RCC 7860 (cell line): Measurements from ENCODE around the gene ITPR1.

ENCODE experiments used
- DNase-seq: peaks from one replicate; pipeline ENCODE4 v3.0.0-alpha.2; 2015; ENCODE audit warnings: low spot score
- FAIRE-seq: peaks from 2 replicates; lab custom pipeline; 2012; peaks lifted over from hg19 to GRCh38; lab: Jason Lieb, UNC

Gene ITPR1

GRCh38 chr3:4818986-4819693 is 326.0 kb downstream of the ITPR1 start:
- no peak for FAIRE-seq
- no peak for DNase-seq

- no peak for FAIRE-seq
Observed at GRCh38 chr3:4819746-4820145, 326.6 kb downstream of the ITPR1 start.

GRCh38 chr3:4820296-4821121 is 327.4 kb downstream of the ITPR1 start:
- DNase-seq, result no peak
- no peak for FAIRE-seq

More at GRCh38 chr3:4819746-4820145, 326.6 kb downstream of the ITPR1 start:
- DNase-seq, result no peak

GRCh38 chr3:4821338-4821737 is 328.2 kb downstream of the ITPR1 start:
- DNase-seq (peak; percentile 69), FAIRE-seq (no peak)

GRCh38 chr3:4821975-4822374 is 328.8 kb downstream of the ITPR1 start:
- FAIRE-seq (no peak), DNase-seq (no peak)

GRCh38 chr3:4822568-4822967 is 329.4 kb downstream of the ITPR1 start:
- DNase-seq (no peak), FAIRE-seq (no peak)

GRCh38 chr3:4823385-4823784 is 330.2 kb downstream of the ITPR1 start:
- no peak for DNase-seq
- FAIRE-seq, result no peak

- DNase-seq (peak; percentile 66), FAIRE-seq (no peak)
Observed at GRCh38 chr3:4823986-4824925, 331.1 kb downstream of the ITPR1 start.

GRCh38 chr3:4824926-4825325 is 331.8 kb downstream of the ITPR1 start:
- FAIRE-seq, result peak; percentile 91

GRCh38 chr3:4825436-4826236 is 332.5 kb downstream of the ITPR1 start:
- DNase-seq, result peak; percentile 56

More at GRCh38 chr3:4824926-4825325, 331.8 kb downstream of the ITPR1 start:
- DNase-seq, result peak; percentile 96

GRCh38 chr3:4826237-4827100 is 333.3 kb downstream of the ITPR1 start:
- peak; percentile 59 for FAIRE-seq
- DNase-seq, result peak; percentile 79

More at GRCh38 chr3:4825436-4826236, 332.5 kb downstream of the ITPR1 start:
- FAIRE-seq, result no peak

- FAIRE-seq (no peak), DNase-seq (no peak)
Observed at GRCh38 chr3:4827767-4828166, 334.6 kb downstream of the ITPR1 start.

- no peak for FAIRE-seq
- DNase-seq, result no peak
Observed at GRCh38 chr3:4828279-4829030, 335.3 kb downstream of the ITPR1 start.

GRCh38 chr3:4829031-4829394 is 335.9 kb downstream of the ITPR1 start:
- no peak for FAIRE-seq

GRCh38 chr3:4830586-4830914 is 337.4 kb downstream of the ITPR1 start:
- DNase-seq (no peak), FAIRE-seq (no peak)

More at GRCh38 chr3:4829031-4829394, 335.9 kb downstream of the ITPR1 start:
- DNase-seq, result peak; percentile 62

GRCh38 chr3:4831580-4831950 is 338.4 kb downstream of the ITPR1 start:
- no peak for FAIRE-seq
- no peak for DNase-seq

- FAIRE-seq (no peak), DNase-seq (no peak)
Observed at GRCh38 chr3:4833471-4833870, 340.3 kb downstream of the ITPR1 start.

- FAIRE-seq (no peak), DNase-seq (no peak)
Observed at GRCh38 chr3:4834403-4834866, 341.3 kb downstream of the ITPR1 start.
